LHCN-M2 (cell line): ENCODE data around the gene HYAL2. TPM values are rescaled to one million over a fixed set of nuclear protein-coding genes. Genes with fewer than 3 reads are reported as not detected.
"Not testable (repeated sequence)": the region's sequence is repeated elsewhere in the genome, so short reads cannot be mapped to it uniquely, and the experiment has no call there.

Experiments used
- DNase-seq: peaks from one replicate; pipeline ENCODE4 v3.0.0-alpha.2; 2012; ENCODE audit warnings: low read depth
- total RNA-seq: library from RNA; depleted of rRNA; stranded (reverse); fragments of >200 nt; gene quantifications from 2 replicates; pipeline ENCODE4 v1.2.3, GENCODE V29; 2014

HYAL2 gene
- total RNA-seq, 1 experiment from 2014 or later, result 106 TPM

- no peak for DNase-seq
Measured at GRCh38 chr3:50314342-50314741, 8.2 kb downstream of the HYAL2 start.

- not testable (repeated sequence) for DNase-seq
Measured at GRCh38 chr3:50312041-50312440, 10.5 kb downstream of the HYAL2 start.

GRCh38 chr3:50304601-50305000 is 17.9 kb downstream of the HYAL2 start:
- DNase-seq, result peak; percentile 16

- no peak for DNase-seq
Measured at GRCh38 chr3:50303013-50303815, 19.3 kb downstream of the HYAL2 start, which contains the start of gene HYAL1. TSS of gene HYAL1 (minus strand) at chr3:50303574. CDS start at chr3:50302956, 618 bp downstream.

- DNase-seq, result no peak
Measured at GRCh38 chr3:50302095-50303012, 20.2 kb downstream of the HYAL2 start.

- no peak for DNase-seq
Measured at GRCh38 chr3:50300681-50301254, 21.8 kb downstream of the HYAL2 start.

- DNase-seq, result peak; percentile 23
Measured at GRCh38 chr3:50299929-50300680, 22.4 kb downstream of the HYAL2 start.

- no peak for DNase-seq
Measured at GRCh38 chr3:50299638-50299928, 23.0 kb downstream of the HYAL2 start.

- peak; percentile 99 for DNase-seq
Measured at GRCh38 chr3:50298836-50299637, 23.5 kb downstream of the HYAL2 start, which contains the start of the genes HYAL3 and NAA80. TSS of gene HYAL3 (minus strand) at chr3:50299405. CDS start at chr3:50295602, 3,803 bp downstream. TSS of gene NAA80 (minus strand) at chr3:50299405. CDS start at chr3:50297463, 1,942 bp downstream.

- DNase-seq, result no peak
Measured at GRCh38 chr3:50297896-50298725, 24.4 kb downstream of the HYAL2 start.

GRCh38 chr3:50297384-50297775 is 25.2 kb downstream of the HYAL2 start:
- no peak for DNase-seq

GRCh38 chr3:50296721-50297383 is 25.7 kb downstream of the HYAL2 start:
- DNase-seq, result no peak

GRCh38 chr3:50295553-50296431 is 26.8 kb downstream of the HYAL2 start:
- no peak for DNase-seq

GRCh38 chr3:50294492-50295403 is 27.8 kb downstream of the HYAL2 start:
- DNase-seq, result no peak

- no peak for DNase-seq
Measured at GRCh38 chr3:50294089-50294488, 28.5 kb downstream of the HYAL2 start.

GRCh38 chr3:50293079-50293801 is 29.3 kb downstream of the HYAL2 start:
- no peak for DNase-seq
